Activated naive CD4-positive, alpha-beta T cell treated with anti-CD3 and anti-CD28 coated beads, Interleukin-2, amount 50 U/mL, for 16 hours (primary cell): ENCODE data around the gene TNFAIP2.
"Not testable (repeated sequence)": the region's sequence is repeated elsewhere in the genome, so short reads cannot be mapped to it uniquely, and the experiment has no call there.

Source experiments
- DNase-seq: peaks from one replicate; pipeline ENCODE4 v3.0.0-alpha.2; 2020

The TNFAIP2 gene

DNA sequence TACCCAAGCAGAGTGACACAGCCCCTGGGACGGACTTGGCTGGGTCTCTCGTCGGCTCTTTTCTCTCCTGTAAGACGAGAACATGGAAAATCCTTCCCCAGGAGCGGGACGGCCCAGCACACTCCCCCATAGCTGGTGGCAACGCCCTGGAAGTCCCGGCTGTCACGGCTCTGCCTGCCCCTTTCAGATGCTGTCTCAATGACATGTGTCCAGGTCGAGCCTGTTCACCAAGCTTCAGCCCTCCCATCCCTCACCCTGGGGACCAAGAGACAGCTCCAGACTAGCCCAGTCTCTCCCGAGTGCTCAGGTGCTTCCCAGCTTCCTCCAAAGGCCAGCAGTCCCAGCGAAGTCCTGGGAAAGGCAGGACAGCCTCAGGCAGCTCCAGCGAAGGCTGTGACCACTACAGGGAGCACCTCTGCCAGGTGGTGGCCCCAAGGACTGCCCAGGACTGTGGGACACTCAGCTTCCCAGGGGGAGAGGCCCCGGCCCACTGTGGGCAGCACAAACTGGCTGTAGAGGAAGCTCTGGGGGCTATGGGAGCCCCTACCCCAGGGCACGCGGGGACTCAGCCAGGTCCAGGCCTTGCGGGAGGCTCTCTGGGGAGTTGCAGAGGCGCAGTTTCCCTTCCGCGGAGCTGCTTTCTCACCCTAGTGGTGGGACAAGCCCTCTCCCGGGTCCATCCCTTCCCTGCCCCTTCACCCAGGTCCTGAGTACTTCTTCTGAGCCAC lies 33.6 kb downstream of the TNFAIP2 start:
- DNase-seq = no peak

DNA sequence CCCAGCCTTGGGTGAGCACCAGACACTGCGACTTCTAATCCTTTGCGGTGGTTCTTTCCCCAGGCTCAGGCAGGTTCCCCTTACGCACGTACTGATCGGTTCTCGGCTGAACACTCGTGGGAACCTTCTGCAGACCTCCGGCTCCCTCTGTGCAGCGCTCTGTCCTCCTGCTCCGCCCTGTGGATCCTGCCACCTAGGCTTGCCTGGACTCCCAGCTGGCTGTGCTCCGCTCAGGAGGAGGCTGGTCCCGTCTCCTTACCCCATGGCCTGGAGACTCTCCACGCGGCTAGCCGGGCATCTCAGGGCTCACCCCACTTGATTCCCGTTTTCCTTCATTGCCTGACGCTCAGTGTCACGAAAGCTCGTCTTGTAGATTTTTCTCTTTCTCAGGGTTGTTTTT lies 34.7 kb downstream of the TNFAIP2 start:
- no peak for DNase-seq

DNA sequence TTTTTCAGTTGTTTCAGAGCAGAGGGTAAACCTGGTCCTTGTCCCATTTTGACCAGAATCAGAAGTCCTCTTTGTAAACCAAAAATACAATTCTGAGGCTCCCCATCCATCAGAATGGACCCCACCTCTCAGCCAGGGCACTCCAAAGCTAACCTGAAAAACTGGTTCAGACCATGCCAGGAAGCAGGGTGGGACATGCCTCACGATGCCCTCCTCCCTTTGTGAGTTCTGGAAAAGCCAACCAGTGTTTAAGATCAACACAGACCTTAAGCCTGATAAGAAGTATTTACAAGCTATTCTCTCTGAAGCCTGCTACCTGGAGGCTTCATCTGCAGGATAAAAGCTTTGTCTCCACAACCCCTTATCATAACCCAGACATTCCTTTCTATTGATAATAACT lies 35.4 kb downstream of the TNFAIP2 start:
- no peak for DNase-seq

DNA sequence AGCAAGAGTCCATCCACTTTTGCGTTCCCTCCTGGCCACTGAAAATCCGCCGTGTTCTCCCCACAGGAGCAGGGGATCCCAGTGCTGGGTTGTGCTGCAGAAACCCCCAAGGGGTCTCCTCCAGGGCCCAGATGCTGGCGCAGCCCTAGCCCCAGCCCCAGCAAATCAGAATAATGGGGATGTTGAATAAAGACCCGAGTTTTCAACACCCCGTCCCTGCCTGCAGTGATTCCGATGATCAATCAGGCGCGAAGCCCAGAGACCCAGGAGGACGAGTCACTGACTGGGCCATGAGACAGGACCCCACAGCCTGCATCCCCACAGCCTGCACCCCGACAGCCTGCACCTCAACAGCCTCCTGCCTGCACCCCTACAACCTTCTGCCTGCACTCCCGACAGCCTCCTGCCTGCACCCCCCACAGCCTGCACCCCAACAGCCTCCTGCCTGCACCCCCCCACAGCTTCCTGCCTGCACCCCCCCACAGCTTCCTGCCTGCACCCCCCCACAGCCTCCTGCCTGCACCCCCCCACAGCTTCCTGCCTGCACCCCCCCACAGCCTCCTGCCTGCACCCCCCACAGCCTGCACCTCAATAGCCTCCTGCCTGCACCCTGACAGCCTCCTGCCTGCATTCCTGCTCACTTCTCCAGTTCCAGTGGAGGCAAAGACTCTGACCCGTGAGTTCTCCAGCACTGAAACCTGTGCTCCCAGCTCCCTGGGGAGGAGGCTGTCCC lies 37.2 kb downstream of the TNFAIP2 start:
- DNase-seq = no peak

DNA sequence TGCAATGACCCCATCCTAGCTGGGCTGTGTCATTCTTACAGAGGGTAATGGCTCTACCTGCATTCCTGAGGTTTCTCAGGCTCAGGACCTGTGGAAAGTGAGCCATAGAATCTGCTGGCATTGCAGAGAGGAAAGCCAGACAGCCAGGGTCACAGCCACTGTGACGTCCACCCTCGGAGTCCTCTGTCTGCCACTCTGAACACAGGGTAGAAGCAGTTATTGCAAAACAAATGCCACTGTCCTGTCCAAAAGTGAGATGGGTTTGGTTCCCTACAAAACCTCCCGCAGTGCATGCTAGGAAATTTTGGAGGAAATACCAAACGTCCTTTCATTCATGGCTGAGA lies 37.8 kb downstream of the TNFAIP2 start:
- DNase-seq = no peak

DNA sequence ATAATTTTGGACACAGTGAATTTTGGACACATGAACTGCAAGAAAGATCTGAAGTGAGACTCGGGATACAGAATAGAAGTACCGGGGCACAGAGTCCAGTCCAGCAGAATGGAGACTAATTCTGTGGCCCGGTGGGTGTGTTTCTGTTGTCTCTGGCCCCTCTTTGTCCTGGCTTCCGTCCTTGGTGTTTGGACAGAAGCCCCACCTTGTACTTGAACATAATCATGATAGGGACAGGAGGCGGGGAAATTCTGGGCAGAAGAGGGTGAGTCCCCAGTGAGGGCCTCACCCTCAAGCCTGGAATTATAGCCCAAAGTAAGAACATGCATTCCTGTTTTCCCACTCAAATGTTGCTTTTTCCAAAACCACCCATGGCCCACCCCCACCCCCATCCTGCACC lies 39.9 kb downstream of the TNFAIP2 start:
- no peak for DNase-seq

DNA sequence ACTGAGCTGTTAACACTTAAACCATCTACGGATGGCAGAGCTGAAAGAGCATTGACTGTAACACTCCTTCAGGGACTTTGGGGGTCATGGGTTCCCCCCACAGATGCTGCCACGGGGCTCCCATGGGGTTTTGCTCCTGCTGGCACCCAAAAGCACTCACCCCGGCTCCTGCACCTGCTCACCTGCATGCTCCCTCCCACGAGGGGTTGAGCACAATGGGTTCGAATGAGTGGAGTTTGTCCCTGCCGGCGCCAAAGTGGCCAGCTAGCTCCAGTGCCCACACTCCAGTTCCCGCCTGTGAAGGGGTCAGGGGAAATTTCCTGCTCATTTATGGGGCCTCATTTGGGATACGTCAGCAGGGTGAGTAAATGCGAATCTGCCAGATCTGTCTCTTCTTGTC lies 40.7 kb downstream of the TNFAIP2 start:
- DNase-seq = no peak

DNA sequence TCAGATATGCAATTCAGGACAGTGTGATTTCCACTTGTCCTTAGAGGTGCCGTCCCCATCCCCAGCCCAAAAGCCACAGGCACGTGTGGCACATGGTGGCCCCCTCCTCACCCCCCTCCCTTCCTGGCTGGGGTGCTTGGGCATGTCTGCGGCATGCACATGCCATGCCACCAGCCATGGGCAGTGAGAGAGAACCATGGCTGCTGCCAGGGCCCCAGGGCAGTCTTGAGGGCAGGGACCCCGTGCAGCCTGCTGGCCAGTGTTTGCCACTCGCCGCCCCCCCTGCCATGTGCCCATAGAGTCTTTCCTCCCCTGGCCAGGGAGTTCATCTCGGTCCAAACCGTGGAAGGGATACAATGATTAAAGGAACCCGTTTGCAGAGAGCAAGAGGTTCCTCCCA lies 41.5 kb downstream of the TNFAIP2 start:
- DNase-seq = no peak

DNA sequence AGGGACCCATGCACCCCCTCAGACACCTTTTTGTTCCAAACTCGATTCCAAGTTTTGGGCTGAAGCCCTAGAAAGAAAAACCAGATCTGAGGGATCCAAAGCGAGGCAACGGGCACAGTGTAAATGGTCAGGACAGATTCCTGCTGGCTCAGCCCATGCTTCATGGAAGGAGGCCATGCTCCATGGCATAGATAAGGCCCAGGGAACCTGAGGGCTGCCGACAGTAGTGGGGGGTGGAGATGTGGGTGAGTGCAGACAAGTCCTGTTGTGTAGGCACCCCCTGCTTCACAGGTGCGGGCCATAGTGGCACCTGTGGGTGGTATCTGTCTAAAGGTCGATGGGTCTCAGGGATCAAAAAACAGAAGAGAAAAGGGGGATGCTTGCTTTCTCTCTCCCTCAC lies 42.1 kb downstream of the TNFAIP2 start:
- DNase-seq = no peak

DNA sequence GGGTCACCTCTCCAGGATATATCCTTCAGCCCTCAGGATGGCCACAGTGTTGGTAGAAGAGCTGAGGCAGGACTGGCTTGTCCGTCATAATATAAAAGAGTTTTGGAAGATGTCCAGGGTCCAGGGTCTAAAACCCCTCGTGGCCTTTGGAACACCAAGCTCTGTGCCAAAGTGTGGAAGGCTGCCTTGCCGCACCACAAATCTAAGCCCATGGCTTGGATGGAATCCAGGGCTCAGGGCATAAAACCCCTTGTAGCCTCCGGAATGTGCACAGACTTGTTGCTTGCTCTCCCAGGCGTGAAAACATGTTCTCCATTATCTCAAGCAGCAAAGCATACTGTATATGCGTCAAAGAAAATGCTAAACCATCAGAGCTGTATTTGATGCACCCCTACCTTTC lies 46.7 kb downstream of the TNFAIP2 start:
- no peak for DNase-seq

DNA sequence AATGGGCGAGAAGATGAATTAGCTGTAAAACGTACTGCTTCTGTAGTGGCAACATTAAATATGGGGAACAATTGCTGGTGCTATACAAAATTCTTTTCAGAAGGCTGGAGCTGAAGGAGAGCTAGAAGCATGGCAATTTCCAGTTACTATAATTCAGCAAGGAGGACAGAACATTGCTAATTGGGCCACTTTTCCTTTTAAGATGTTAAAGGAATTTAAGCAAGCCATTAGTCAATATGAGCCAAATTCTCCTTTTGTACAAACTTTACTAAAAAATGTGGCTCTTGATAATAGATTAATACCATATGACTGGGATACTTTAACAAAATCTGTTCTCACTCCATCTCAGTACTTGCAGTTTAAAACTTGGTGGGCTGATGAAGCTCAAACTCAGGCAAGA lies 47.9 kb downstream of the TNFAIP2 start:
- DNase-seq = not testable (repeated sequence)

DNA sequence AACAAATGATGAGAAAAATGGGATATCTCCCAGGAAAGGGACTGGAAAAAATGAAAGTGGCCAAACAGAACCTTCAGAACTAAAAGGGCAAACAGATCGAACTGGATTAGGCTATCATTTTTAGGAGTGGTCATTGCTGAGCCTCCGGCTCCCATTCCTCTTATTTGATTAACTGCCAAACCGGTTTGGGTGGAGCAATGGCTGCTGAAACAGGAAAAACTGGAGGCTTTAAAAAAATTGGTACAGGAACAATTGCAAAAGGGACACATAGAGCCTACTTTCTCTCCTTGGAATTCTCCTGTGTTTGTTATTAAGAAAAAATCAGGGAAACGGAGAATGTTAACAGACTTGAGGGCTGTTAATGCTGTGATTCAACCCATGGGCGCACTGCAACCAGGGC lies 49.7 kb downstream of the TNFAIP2 start:
- DNase-seq = no peak

DNA sequence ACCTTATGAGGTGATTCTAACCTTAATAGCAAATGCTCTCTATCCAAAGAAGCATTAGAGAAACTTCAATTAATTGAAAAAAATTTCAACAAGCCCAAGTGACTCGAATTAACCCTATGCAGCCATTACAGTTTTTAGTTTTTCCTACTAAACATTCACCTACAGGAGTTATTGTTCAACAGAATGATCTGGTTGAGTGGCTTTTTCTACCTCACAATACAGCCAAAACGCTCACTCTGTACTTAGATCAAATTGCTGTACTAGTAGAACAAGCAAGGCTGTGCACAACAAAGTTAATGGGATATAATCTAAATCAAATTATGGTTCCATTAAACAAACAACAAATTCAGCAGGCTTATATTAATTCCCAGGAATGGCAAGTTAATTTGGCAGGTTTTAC lies 50.6 kb downstream of the TNFAIP2 start:
- not testable (repeated sequence) for DNase-seq

DNA sequence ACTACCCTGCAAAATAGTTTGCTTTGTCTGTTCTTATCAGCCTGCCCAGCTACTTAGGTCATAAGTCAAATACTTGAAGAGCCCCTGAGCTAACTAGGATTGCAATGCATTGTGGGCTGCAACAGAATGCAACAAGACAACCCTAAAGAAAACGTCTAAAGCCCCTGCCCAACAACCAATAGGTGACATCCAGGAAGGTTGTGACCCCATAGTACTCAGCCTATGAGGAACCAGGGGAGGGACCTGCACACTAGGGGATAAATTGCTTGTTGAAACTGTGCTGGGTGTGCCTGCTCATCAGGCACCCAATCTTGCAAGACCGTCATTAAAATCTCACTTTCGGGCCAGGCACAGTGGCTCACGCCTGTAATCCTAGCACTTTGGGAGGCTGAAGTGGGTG lies 52.9 kb downstream of the TNFAIP2 start:
- DNase-seq = not testable (repeated sequence)

DNA sequence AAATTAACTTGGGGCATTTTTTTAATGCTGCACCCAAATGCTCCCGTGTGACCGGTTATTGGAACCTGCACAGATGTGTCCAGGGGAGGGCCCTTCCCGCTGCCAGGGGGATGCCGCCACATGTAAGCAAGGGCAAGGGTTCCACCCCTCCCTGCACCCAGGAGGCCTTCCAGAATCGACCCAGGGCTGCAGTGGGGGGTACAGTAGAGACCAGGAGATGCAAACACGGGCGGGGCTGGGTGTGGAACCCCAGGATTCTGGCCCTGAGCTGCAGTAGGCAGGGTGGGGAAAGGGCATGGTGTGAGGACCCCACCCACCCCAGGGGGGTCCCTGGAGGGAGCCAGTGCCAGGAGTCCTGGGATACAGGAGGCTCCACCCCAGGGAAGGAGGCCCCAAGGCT lies 54.1 kb downstream of the TNFAIP2 start:
- DNase-seq = no peak

DNA sequence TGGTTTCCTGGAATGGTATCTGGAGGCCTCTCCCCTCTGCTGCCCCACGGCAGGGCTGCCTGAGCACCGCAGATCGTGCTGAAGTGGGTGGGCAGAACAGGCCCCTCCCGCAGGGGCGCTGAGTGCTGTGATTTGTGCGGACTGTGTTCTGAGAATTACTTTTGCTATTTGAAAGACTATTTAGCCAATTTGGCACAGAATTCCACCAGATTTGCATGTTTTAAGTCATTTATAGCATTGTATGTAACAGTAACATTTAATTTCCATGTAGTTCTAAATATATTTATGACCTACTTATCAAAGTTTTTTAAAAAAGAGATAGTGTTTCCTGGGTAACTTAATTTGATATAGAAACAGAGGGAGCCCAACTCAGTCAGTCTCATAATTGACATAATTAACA lies 55.3 kb downstream of the TNFAIP2 start:
- DNase-seq = no peak

DNA sequence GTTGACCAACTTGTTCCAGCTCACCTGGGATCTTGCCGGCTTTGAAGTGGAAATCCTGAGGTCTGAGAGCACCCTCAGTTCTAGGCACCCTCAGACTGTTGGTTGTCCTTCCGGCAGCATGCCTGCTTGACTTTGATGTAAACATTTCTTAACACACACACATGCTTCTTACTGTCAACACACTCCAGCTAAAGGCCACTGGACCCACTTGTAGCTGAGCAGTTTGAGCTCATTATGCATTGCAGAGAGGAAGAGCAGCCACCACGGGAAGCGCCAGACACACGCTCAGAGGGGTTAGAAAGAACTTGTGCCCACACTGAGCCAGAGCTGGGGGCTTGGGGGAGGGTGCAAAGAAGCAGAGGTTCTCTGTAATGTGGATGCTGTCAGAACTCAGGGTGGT lies 55.8 kb downstream of the TNFAIP2 start:
- DNase-seq = no peak

DNA sequence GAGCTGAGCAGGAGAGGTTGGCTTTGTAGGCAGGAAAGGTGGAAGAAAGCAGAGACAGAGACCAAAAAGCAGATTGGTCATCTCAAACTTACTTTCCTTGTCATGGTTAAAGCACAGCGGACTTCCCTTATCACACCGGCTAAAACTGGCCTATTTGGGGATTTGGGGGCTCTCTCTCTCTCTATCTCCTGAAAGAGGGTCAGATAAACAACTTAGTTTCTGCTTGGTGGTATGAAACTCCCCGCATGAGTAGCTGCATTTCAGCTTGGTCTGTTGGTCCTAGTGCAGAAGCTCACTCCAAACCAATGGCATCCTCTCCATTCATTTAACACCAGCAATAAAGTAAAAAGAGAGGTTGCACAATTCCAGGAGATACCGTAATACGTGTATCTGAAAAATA lies 57.1 kb downstream of the TNFAIP2 start:
- no peak for DNase-seq

DNA sequence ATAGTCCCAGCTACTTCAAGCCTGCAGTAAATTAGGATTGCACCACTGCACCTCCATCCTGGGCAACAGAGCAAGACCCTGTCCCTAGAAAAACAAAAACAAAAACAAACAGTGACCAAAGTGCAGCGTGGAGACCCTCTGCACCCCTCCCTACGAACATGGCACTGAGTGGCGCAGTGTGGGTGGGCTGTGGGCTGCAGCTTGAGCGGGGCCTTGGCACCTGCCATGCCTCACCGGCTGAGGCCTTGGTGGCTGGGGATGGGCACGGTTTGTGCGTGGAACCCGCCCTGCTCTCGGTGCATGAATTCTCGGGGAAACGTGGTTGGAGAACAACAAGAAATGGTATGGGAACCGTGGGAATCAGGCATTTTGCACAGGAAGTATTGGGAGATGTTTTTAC lies 60.8 kb downstream of the TNFAIP2 start:
- DNase-seq = no peak

DNA sequence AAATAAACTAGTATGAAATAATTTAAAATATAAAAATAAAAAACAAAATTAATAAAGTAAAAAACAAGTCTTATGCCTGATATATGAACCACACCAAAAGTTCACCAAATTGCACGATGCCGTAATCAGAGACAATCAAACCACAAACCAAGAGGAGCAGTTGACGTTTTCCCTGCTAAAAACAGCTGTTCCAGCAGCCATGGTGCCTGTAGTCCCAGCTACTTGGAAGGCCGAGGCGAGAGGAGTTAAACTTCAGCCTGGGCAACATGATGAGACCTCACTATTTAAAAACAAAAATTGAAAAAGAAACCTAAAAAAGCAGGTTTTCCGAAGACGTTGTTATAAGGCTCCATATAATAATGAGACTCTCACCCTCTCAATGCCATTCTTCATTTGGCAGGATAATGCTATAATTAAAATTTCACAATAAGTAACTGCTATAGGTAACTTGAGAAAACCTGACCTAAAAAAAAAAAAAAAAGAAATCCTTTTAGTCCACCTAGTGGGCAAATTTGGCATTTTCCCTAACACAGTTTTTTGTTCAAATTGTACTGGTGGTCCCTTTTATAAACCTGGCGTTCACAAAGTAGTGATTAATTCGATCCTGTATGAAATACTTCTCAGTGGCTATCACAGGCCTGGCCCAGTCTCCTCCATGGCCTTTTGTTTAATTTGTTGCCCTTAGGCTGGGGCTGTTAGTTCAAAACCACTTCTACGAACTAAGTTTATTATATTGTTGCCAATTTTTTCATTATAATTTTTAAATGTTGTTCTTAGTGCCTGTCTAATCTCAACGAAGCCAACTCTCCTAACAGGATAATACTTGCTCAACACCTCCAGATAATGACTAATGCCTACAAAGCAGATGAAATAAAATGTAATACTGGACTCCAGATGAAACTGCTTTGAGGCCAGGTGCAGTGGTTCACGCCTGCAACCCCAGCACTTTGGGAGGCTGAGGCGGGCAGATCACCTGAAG lies 62.1 kb downstream of the TNFAIP2 start:
- no peak for DNase-seq

DNA sequence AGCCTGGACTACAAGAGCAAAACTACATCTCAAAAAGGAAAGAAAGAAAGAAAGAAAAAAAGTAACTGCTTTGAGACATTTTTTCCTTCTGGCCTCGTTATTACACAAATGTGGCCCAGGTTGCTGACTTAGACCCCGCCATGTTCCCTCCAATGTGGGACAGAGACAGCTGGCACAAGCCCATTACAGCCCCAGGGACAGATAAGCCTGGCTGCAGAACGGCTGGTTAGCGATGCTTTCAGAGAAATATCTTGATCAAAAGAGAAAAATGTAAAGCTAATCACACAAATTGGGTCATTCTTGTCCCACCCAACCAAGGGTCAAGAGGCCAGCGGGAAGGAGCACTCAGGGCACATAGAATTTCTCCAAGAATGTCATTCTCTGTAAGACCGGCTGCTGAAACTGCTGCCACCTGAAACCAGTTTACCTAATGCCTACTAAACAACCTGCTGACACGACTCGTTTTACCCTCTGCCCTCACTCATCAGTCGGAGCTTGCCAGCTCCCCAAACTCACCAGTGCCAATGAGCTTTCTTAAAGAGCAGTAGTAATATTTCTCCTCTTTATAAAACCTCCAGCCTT lies 63.1 kb downstream of the TNFAIP2 start:
- DNase-seq = no peak
